ENCODE results near the gene CARD10. TPM values are rescaled to one million over a fixed set of nuclear protein-coding genes. Genes with fewer than 3 reads are reported as not detected.

CARD10 gene
- total and polyA plus RNA-seq, 2 of the 8 experiments (the other 6 are each of a cell fraction or from before 2014, with no cell fraction given): 13.5 to 14.4 TPM

GRCh38 chr22:37522482-37522881 lies 3.3 kb upstream of the CARD10 start (continued):
- TF ChIP-seq CBX8 (IDR thresholded peaks at IDR 0.05; ENCODE audit: borderline replicate concordance, low read depth, low read length): no peak
- no peak for TF ChIP-seq SP4 (IDR thresholded peaks at IDR 0.05; ENCODE audit: low read length)
- TF ChIP-seq POU5F1 (IDR thresholded peaks at IDR 0.05; ENCODE audit: low read depth, low read length): no peak
